ENCODE data around the gene PRDM16.

Gene PRDM16

GRCh38 chr1:3153902-3154795, 85.1 kb downstream of the PRDM16 start:
- H3K27me3 ChIP-seq (ENCODE audit: insufficient read depth, low read length), result no peaks in the 10 kb centered on the region
- no peaks in the 10 kb centered on the region for H3K9me2 ChIP-seq (ENCODE audit: low read depth, low read length)
- H3K9me3 ChIP-seq (ENCODE audit: low read length), result no peaks in the 10 kb centered on the region
- no peak overlapping the region for H3K4me2 ChIP-seq (ENCODE audit: low read length)
- H3K27ac ChIP-seq (ENCODE audit: low read depth, low read length, poor library complexity, severe bottlenecking), result no peak overlapping the region
- H4K20me1 ChIP-seq (ENCODE audit: insufficient read depth, low read length), result no peaks in the 10 kb centered on the region
- TF ChIP-seq EZH2 (IDR thresholded peaks at IDR 0.05; ENCODE audit: borderline replicate concordance, low read length), result no peak
- H3K9ac ChIP-seq (ENCODE audit: low read length), result no peak overlapping the region
- H3K4me1 ChIP-seq (ENCODE audit: insufficient read depth, low read length, severe bottlenecking), result no peaks in the 10 kb centered on the region
- no peaks in the 10 kb centered on the region for H3F3A ChIP-seq (ENCODE audit: insufficient read depth, low read length)
- H3K36me3 ChIP-seq (ENCODE audit: insufficient read depth, low read length), result no peaks in the 10 kb centered on the region
- no peaks in the 10 kb centered on the region for H3K79me2 ChIP-seq (ENCODE audit: insufficient read depth, low read length)
- H2AFZ ChIP-seq (ENCODE audit: low read length), result no peak overlapping the region
- no peak overlapping the region for H3K4me3 ChIP-seq (ENCODE audit: low read depth, low read length, poor library complexity, severe bottlenecking)

GRCh38 chr1:3155056-3155925, 86.3 kb downstream of the PRDM16 start:
- Histone ChIP-seq H4K20me1 (ENCODE audit: insufficient read depth, low read length) (no peaks in the 10 kb centered on the region), H3K4me1 (ENCODE audit: insufficient read depth, low read length, severe bottlenecking) (no peaks in the 10 kb centered on the region), H3K4me3 (ENCODE audit: low read depth, low read length, poor library complexity, severe bottlenecking) (no peak overlapping the region), H3K9me3 (ENCODE audit: low read length) (no peaks in the 10 kb centered on the region), H3K9me2 (ENCODE audit: low read depth, low read length) (no peaks in the 10 kb centered on the region), H2AFZ (ENCODE audit: low read length) (no peak overlapping the region), H3K27me3 (ENCODE audit: insufficient read depth, low read length) (no peaks in the 10 kb centered on the region), H3K27ac (ENCODE audit: low read depth, low read length, poor library complexity, severe bottlenecking) (no peak overlapping the region), H3K36me3 (ENCODE audit: insufficient read depth, low read length) (no peaks in the 10 kb centered on the region), H3K4me2 (ENCODE audit: low read length) (no peak overlapping the region), H3K79me2 (ENCODE audit: insufficient read depth, low read length) (no peaks in the 10 kb centered on the region), H3F3A (ENCODE audit: insufficient read depth, low read length) (no peaks in the 10 kb centered on the region), H3K9ac (ENCODE audit: low read length) (no peak overlapping the region)
- TF ChIP-seq CTCF (IDR thresholded peaks at IDR 0.05; ENCODE audit: low read length) (no peak), EZH2 (IDR thresholded peaks at IDR 0.05; ENCODE audit: borderline replicate concordance, low read length) (no peak)

- no peaks in the 10 kb centered on the region for H3K9me2 ChIP-seq (ENCODE audit: low read depth, low read length)
Observed at GRCh38 chr1:3155926-3156220, 86.9 kb downstream of the PRDM16 start.

More at GRCh38 chr1:3155926-3156220, 86.9 kb downstream of the PRDM16 start:
- H3F3A ChIP-seq (ENCODE audit: insufficient read depth, low read length), result no peaks in the 10 kb centered on the region
- H3K4me1 ChIP-seq (ENCODE audit: insufficient read depth, low read length, severe bottlenecking), result no peaks in the 10 kb centered on the region
- no peaks in the 10 kb centered on the region for H3K9me3 ChIP-seq (ENCODE audit: low read length)
- no peak overlapping the region for H3K4me2 ChIP-seq (ENCODE audit: low read length)
- H3K4me3 ChIP-seq (ENCODE audit: low read depth, low read length, poor library complexity, severe bottlenecking), result no peak overlapping the region
- no peak overlapping the region for H3K9ac ChIP-seq (ENCODE audit: low read length)
- no peaks in the 10 kb centered on the region for H3K36me3 ChIP-seq (ENCODE audit: insufficient read depth, low read length)
- no peaks in the 10 kb centered on the region for H3K79me2 ChIP-seq (ENCODE audit: insufficient read depth, low read length)
- H4K20me1 ChIP-seq (ENCODE audit: insufficient read depth, low read length), result no peaks in the 10 kb centered on the region
- no peaks in the 10 kb centered on the region for H3K27me3 ChIP-seq (ENCODE audit: insufficient read depth, low read length)
- no peak overlapping the region for H2AFZ ChIP-seq (ENCODE audit: low read length)
- TF ChIP-seq EZH2 (IDR thresholded peaks at IDR 0.05; ENCODE audit: borderline replicate concordance, low read length), result no peak
- no peak for TF ChIP-seq CTCF (IDR thresholded peaks at IDR 0.05; ENCODE audit: low read length)
- H3K27ac ChIP-seq (ENCODE audit: low read depth, low read length, poor library complexity, severe bottlenecking), result no peak overlapping the region

All from OCI-LY1 (cell line).